DND-41 (cell line): ENCODE data around the gene TOGARAM1.

Source experiments
- ATAC-seq: fragments of 200-7000 bp; cut with Tn5 transposase; 3 replicates; pipeline ENCODE4 v1.9.1; 2021; ENCODE audit warnings: low read depth; ENCODE audit not compliant: insufficient read depth
- DNase-seq: peaks from one replicate; pipeline ENCODE4 v3.0.0-alpha.2; 2020
- H2AFZ ChIP-seq: 2 replicates; pipeline ENCODE4 v1.6.0; 2012; ENCODE audit warnings: low read depth, low read length
- H3K27ac ChIP-seq: 2 replicates; pipeline ENCODE4 v1.5.1; 2012; ENCODE audit warnings: low read length, inconsistent platforms
- H3K27me3 ChIP-seq: fragments of 200-600 bp; sonication (generic); 2 replicates; pipeline ENCODE4 v1.6.0; 2012; ENCODE audit warnings: low read length, mild to moderate bottlenecking, inconsistent platforms; ENCODE audit not compliant: insufficient read depth, poor library complexity
- H3K36me3 ChIP-seq: 2 replicates; pipeline ENCODE4 v1.5.1; 2012; ENCODE audit warnings: low read length, inconsistent platforms; ENCODE audit not compliant: insufficient read depth
- H3K4me1 ChIP-seq: 2 replicates; pipeline ENCODE4 v1.5.1; 2012; ENCODE audit warnings: mild to moderate bottlenecking, low read length; ENCODE audit not compliant: insufficient read depth
- H3K4me2 ChIP-seq: 2 replicates; pipeline ENCODE4 v1.6.0; 2012; ENCODE audit warnings: mild to moderate bottlenecking, moderate library complexity, low read length, inconsistent platforms; ENCODE audit not compliant: insufficient read depth
- H3K4me3 ChIP-seq, 2 experiments: fragments of 200-600 bp in 1 of 2; shearing (Covaris generic) in 1 of 2; 2 replicates each; pipeline ENCODE4 v1.5.1; 2012 to 2016; ENCODE audit warnings: inconsistent platforms in 2 of 2, low read length in 2 of 2, mild to moderate bottlenecking in 2 of 2, low read depth in 1 of 2, moderate library complexity in 1 of 2
- H3K79me2 ChIP-seq: 2 replicates; pipeline ENCODE4 v1.6.0; 2012; ENCODE audit warnings: low read length, inconsistent platforms; ENCODE audit not compliant: insufficient read depth
- H3K9ac ChIP-seq: 2 replicates; pipeline ENCODE4 v1.6.0; 2012; ENCODE audit warnings: low read depth, mild to moderate bottlenecking, inconsistent platforms, low read length, moderate library complexity
- H3K9me3 ChIP-seq: 2 replicates; pipeline ENCODE4 v1.5.1; 2012; ENCODE audit warnings: low read length, moderate library complexity, mild to moderate bottlenecking, inconsistent platforms; ENCODE audit not compliant: insufficient read depth, severe bottlenecking
- H4K20me1 ChIP-seq: 2 replicates; pipeline ENCODE4 v1.6.0; 2012; ENCODE audit warnings: low read length; ENCODE audit not compliant: insufficient read depth
- CTCF ChIP-seq: IDR thresholded peaks from 2 replicates; pipeline ENCODE4 v1.5.1; 2012; ENCODE audit warnings: borderline replicate concordance, low read length, moderate library complexity, mild to moderate bottlenecking; ENCODE audit not compliant: poor library complexity, severe bottlenecking; ENCODE audit errors: extremely low read depth
- EZH2 ChIP-seq: IDR thresholded peaks from 3 replicates; pipeline ENCODE4 v1.6.1; 2012; ENCODE audit warnings: borderline replicate concordance, low read depth, mild to moderate bottlenecking, moderate library complexity, low read length, inconsistent platforms; ENCODE audit not compliant: severe bottlenecking

TOGARAM1 gene

GRCh38 chr14:45084946-45085346, 123.0 kb downstream of the TOGARAM1 start:
- no peak for TF ChIP-seq EZH2
- Histone ChIP-seq H3K27me3 (no peaks in the 10 kb centered on the region), H3K4me3 (peak overlapping the region; percentile 58 to 68; a peak in 3 of 4 replicates), H3K79me2 (peaks cover 60% of the 10 kb centered on the region), H3K36me3 (peaks cover 7% of the 10 kb centered on the region), H2AFZ (no peak overlapping the region), H3K4me2 (peak overlapping the region; percentile 70), H3K27ac (peak overlapping the region; percentile 65; the same call in 1 of the 2 replicates), H4K20me1 (peaks cover 49% of the 10 kb centered on the region), H3K9ac (peak overlapping the region; percentile 70), H3K4me1 (peaks cover 46% of the 10 kb centered on the region), H3K9me3 (no peaks in the 10 kb centered on the region)
- DNase-seq: no peak
- ATAC-seq: no peak

GRCh38 chr14:45089813-45090212, 127.8 kb downstream of the TOGARAM1 start:
- Histone ChIP-seq H3K27ac (no peak overlapping the region), H3K9ac (no peak overlapping the region), H3K9me3 (no peaks in the 10 kb centered on the region), H2AFZ (no peak overlapping the region), H3K79me2 (peaks cover 99% of the 10 kb centered on the region), H3K4me1 (peaks cover 37% of the 10 kb centered on the region), H3K4me2 (peak overlapping the region; percentile 20; the same call in 1 of the 2 replicates), H3K27me3 (no peaks in the 10 kb centered on the region), H3K4me3 (no peak overlapping the region), H3K36me3 (peaks cover 17% of the 10 kb centered on the region), H4K20me1 (peaks cover 69% of the 10 kb centered on the region)
- no peak for ATAC-seq
- TF ChIP-seq EZH2: no peak
- TF ChIP-seq CTCF: no peak
- DNase-seq: no peak

GRCh38 chr14:45091710-45092109, 129.7 kb downstream of the TOGARAM1 start:
- peaks cover 64% of the 10 kb centered on the region for H4K20me1 ChIP-seq
- H3K27ac ChIP-seq: no peak overlapping the region
- H3K36me3 ChIP-seq: peaks cover 35% of the 10 kb centered on the region
- no peak overlapping the region for H3K9ac ChIP-seq
- DNase-seq (no peak), ATAC-seq (no peak)
- no peaks in the 10 kb centered on the region for H3K27me3 ChIP-seq
- H3K4me2 ChIP-seq: no peak overlapping the region
- peaks cover 99% of the 10 kb centered on the region for H3K79me2 ChIP-seq
- peaks cover 18% of the 10 kb centered on the region for H3K4me1 ChIP-seq
- no peak for TF ChIP-seq CTCF
- TF ChIP-seq EZH2: no peak
- no peak overlapping the region for H3K4me3 ChIP-seq
- H3K9me3 ChIP-seq: no peaks in the 10 kb centered on the region
- no peak overlapping the region for H2AFZ ChIP-seq

- H3K4me1 ChIP-seq: no peaks in the 10 kb centered on the region; the same call in 1 of the 2 replicates
- no peaks in the 10 kb centered on the region for H3K9me3 ChIP-seq
- peaks cover 50% of the 10 kb centered on the region for H3K36me3 ChIP-seq
- no peak overlapping the region for H3K27ac ChIP-seq
- H3K4me2 ChIP-seq: no peak overlapping the region
- no peak overlapping the region for H3K9ac ChIP-seq
- ATAC-seq: no peak
- no peak overlapping the region for H3K4me3 ChIP-seq
- H3K79me2 ChIP-seq: peaks cover 82% of the 10 kb centered on the region
- peaks cover 43% of the 10 kb centered on the region for H4K20me1 ChIP-seq
- no peak overlapping the region for H2AFZ ChIP-seq
- H3K27me3 ChIP-seq: no peaks in the 10 kb centered on the region
- DNase-seq: no peak
- no peak for TF ChIP-seq EZH2
- TF ChIP-seq CTCF: no peak
These were observed 132.3 kb downstream of the TOGARAM1 start for GRCh38 chr14:45094275-45094674.
